Measurements from ENCODE around the gene RAB33A. TPM values are rescaled to one million over a fixed set of nuclear protein-coding genes. Genes with fewer than 3 reads are reported as not detected.

The RAB33A gene
- total RNA-seq, 2 donors from 2014 or later, result 0.78 TPM; not detected in 1

- Histone ChIP-seq H3K36me3 (replicated peaks in 1 of 2; ENCODE audit: insufficient read depth in 1 of 2, low read depth in 2 of 2) (no peaks in the 10 kb centered on the region), H3K9me3 (no peaks in the 10 kb centered on the region), H3K27me3 (no peaks in the 10 kb centered on the region), H3K4me1 (peaks cover 35% of the 10 kb centered on the region), H3K27ac (no peak overlapping the region), H3K4me3 (no peak overlapping the region)
- intact Hi-C loops (cut with DNase I), result no loop called here
- WGBS, 2 donors, result 24 to 45% methylated on average over 4 of the region's 4 CpGs
- no peak for ATAC-seq
- TF ChIP-seq, protein P1, sequence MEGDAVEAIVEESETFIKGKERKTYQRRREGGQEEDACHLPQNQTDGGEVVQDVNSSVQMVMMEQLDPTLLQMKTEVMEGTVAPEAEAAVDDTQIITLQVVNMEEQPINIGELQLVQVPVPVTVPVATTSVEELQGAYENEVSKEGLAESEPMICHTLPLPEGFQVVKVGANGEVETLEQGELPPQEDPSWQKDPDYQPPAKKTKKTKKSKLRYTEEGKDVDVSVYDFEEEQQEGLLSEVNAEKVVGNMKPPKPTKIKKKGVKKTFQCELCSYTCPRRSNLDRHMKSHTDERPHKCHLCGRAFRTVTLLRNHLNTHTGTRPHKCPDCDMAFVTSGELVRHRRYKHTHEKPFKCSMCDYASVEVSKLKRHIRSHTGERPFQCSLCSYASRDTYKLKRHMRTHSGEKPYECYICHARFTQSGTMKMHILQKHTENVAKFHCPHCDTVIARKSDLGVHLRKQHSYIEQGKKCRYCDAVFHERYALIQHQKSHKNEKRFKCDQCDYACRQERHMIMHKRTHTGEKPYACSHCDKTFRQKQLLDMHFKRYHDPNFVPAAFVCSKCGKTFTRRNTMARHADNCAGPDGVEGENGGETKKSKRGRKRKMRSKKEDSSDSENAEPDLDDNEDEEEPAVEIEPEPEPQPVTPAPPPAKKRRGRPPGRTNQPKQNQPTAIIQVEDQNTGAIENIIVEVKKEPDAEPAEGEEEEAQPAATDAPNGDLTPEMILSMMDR (IDR thresholded peaks at IDR 0.05), result no peak
- TF ChIP-seq POLR2A (IDR thresholded peaks at IDR 0.05), result no peak
- DNase-seq, result no peak
These were observed 4.7 kb upstream of the RAB33A start for GRCh38 chrX:130167040-130167439.

DNA sequence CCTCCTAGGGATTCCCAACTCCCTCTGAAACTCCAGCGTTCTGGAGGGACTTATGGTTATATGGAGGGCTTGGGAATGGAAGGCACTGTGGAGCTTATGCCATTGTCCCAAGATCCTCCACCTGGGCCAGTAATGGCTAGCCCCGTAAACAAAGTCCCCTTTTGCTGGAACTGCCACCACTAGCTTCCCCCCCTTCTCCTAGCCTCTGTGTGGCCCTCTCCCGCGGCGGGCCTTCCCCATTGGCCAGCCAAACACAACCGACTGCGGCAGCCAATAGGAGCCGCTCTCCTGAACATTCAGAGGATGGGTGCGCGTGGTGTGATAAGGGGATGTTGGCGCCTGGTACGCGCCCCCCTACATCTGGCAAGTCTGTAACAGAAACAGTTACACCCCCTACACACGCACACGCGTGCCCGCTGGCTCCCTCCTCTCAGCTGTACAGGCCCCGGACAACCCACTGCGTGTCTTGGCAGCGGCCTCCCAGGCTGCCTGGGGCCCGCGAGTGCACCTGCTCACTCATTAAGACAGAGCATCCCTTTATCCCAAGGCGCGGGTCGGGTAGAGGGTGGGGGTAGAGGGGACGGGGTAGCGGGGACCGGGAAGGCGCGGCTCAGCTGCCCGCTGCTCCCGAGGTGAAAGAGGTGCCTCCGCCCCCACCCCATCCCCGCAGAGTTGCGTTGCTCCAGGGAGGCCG lies 863 bp upstream of the RAB33A start:
- intact Hi-C loops (cut with DNase I), result no loop called here
- Histone ChIP-seq H3K36me3 (replicated peaks in 1 of 2; ENCODE audit: insufficient read depth in 1 of 2, low read depth in 2 of 2) (no peaks in the 10 kb centered on the region), H3K9me3 (no peaks in the 10 kb centered on the region), H3K4me1 (peaks cover 23% of the 10 kb centered on the region), H3K27me3 (no peaks in the 10 kb centered on the region), H3K4me3 (no peak overlapping the region), H3K27ac (no peak overlapping the region)
- no peak for TF ChIP-seq POLR2A (IDR thresholded peaks at IDR 0.05)
- TF ChIP-seq, protein P1 (IDR thresholded peaks at IDR 0.05), result no peak
- peak in 2 of 4 donors; percentile 30 for DNase-seq
- 4% methylated on average over 26 of the region's 36 CpGs; no CpG with 5 or more reads in 1 of the 2 donors for WGBS, 2 donors
- no peak for ATAC-seq

GRCh38 chrX:130172127-130172845 lies 524 bp downstream of the RAB33A start:
- TF ChIP-seq, protein P1 (IDR thresholded peaks at IDR 0.05), result no peak
- no peak for TF ChIP-seq POLR2A (IDR thresholded peaks at IDR 0.05)
- no peak for DNase-seq
- no peaks in the 10 kb centered on the region for H3K9me3 ChIP-seq
- WGBS, 2 donors, result 20% methylated on average over 28 to 32 of the region's 34 CpGs
- ATAC-seq, result no peak
- intact Hi-C loops (cut with DNase I), result no loop called here
- no peak overlapping the region for H3K4me3 ChIP-seq
- no peaks in the 10 kb centered on the region for H3K36me3 ChIP-seq (replicated peaks in 1 of 2; ENCODE audit: insufficient read depth in 1 of 2, low read depth in 2 of 2)
- no peak overlapping the region for H3K27ac ChIP-seq
- H3K4me1 ChIP-seq, result peaks cover 16% of the 10 kb centered on the region
- H3K27me3 ChIP-seq, result no peaks in the 10 kb centered on the region

- Histone ChIP-seq H3K4me1 (peaks cover 16% of the 10 kb centered on the region), H3K27me3 (no peaks in the 10 kb centered on the region), H3K36me3 (replicated peaks in 1 of 2; ENCODE audit: insufficient read depth in 1 of 2, low read depth in 2 of 2) (no peaks in the 10 kb centered on the region), H3K4me3 (no peak overlapping the region), H3K27ac (peak overlapping the region in 1 of 4 donors; percentile 52), H3K9me3 (no peaks in the 10 kb centered on the region)
- ATAC-seq (peak; percentile 33), DNase-seq (peak in 1 of 4 donors; percentile 48)
- TF ChIP-seq, protein P1 (IDR thresholded peaks at IDR 0.05), result no peak
- peak in 1 of 3 donors; percentile 17 for TF ChIP-seq POLR2A (IDR thresholded peaks at IDR 0.05)
- 62% methylated on average over 5 to 7 of the region's 7 CpGs for WGBS, 2 donors
- intact Hi-C loops (cut with DNase I), result no loop called here
These were observed 1.6 kb downstream of the RAB33A start for GRCh38 chrX:130173190-130173895.

All from body of pancreas (tissue), 4 donors.